HEK293 (cell line): ENCODE measurements around the gene LKAAEAR1.

Experiments used
- BCL11B ChIP-seq: fragments of 450-650 bp; formaldehyde crosslinking; IDR thresholded peaks from 2 replicates; pipeline ENCODE4 v1.5.1; 2016; ENCODE audit warnings: low read depth, missing biosample characterization, missing genetic modification characterization
- CTCF ChIP-seq: fragments of 450-650 bp; formaldehyde crosslinking; IDR thresholded peaks from 2 replicates; pipeline ENCODE4 v1.5.1; 2016; ENCODE audit warnings: missing biosample characterization, missing genetic modification characterization
- HOXA7 ChIP-seq: sonication (generic); formaldehyde crosslinking; IDR thresholded peaks from 2 replicates; pipeline ENCODE4 v1.8.1; 2022; ENCODE audit warnings: missing genetic modification reagents, borderline replicate concordance
- PRDM4 ChIP-seq: fragments of 450-650 bp; formaldehyde crosslinking; IDR thresholded peaks from 2 replicates; pipeline ENCODE4 v1.5.1; 2017; ENCODE audit warnings: missing biosample characterization, missing genetic modification characterization
- REPIN1 ChIP-seq: fragments of 450-650 bp; formaldehyde crosslinking; IDR thresholded peaks from 2 replicates; pipeline ENCODE4 v1.5.1; 2017; ENCODE audit warnings: missing biosample characterization, missing genetic modification characterization, low read depth
- REST ChIP-seq: fragments of 450-650 bp; formaldehyde crosslinking; IDR thresholded peaks from 2 replicates; pipeline ENCODE4 v1.5.1; 2016; ENCODE audit warnings: missing biosample characterization, missing genetic modification characterization
- TRIM28 ChIP-seq: IDR thresholded peaks from 2 replicates; pipeline ENCODE4 v1.6.1; 2011; ENCODE audit warnings: low read length, control low read depth, borderline replicate concordance
- TSHZ1 ChIP-seq: fragments of 450-650 bp; formaldehyde crosslinking; IDR thresholded peaks from 2 replicates; pipeline ENCODE4 v1.5.1; 2016; ENCODE audit warnings: missing biosample characterization, missing genetic modification characterization, borderline replicate concordance
- ZBTB20 ChIP-seq: fragments of 450-650 bp; formaldehyde crosslinking; IDR thresholded peaks from 2 replicates; pipeline ENCODE4 v1.5.1; 2016; ENCODE audit warnings: missing biosample characterization, missing genetic modification characterization
- ZNF239 ChIP-seq: fragments of 450-650 bp; formaldehyde crosslinking; IDR thresholded peaks from 2 replicates; pipeline ENCODE4 v1.5.1; 2016; ENCODE audit warnings: missing biosample characterization, missing genetic modification characterization
- ZNF274 ChIP-seq, 2 experiments: fragments of 200-500 bp in 1 of 2; fragments of 450-650 bp in 1 of 2; sonication (Bioruptor generic) in 1 of 2; formaldehyde crosslinking in 1 of 2; IDR thresholded peaks; 2 replicates each; pipeline versions ENCODE4 v1.5.1 to v1.6.1; 2014 to 2016; ENCODE audit warnings: borderline replicate concordance in 1 of 2, inconsistent platforms in 1 of 2, low read length in 1 of 2, missing biosample characterization in 1 of 2, missing genetic modification characterization in 1 of 2
- ZNF366 ChIP-seq: fragments of 450-650 bp; formaldehyde crosslinking; conservative IDR thresholded peaks from 2 replicates; pipeline ENCODE4 v1.5.1; 2016; ENCODE audit warnings: missing biosample characterization, missing genetic modification characterization
- ZNF610 ChIP-seq: fragments of 450-650 bp; formaldehyde crosslinking; IDR thresholded peaks from 2 replicates; pipeline ENCODE4 v1.5.1; 2016; ENCODE audit warnings: missing biosample characterization, missing genetic modification characterization, borderline replicate concordance
- ZNF747 ChIP-seq: fragments of 450-650 bp; formaldehyde crosslinking; IDR thresholded peaks from 2 replicates; pipeline ENCODE4 v1.5.1; 2016; ENCODE audit warnings: missing biosample characterization, missing genetic modification characterization

- TF ChIP-seq TSHZ1: no peak
- peak; percentile 12; the same call in 1 of the 2 replicates for TF ChIP-seq CTCF
- TF ChIP-seq TRIM28: no peak
- TF ChIP-seq ZNF747 (tag by site-specific recombination): no peak
- no peak for TF ChIP-seq REST (tag by site-specific recombination)
- no peak for TF ChIP-seq ZNF274 (IDR thresholded peaks at IDR 0.05; ENCODE audit: low read length)
- TF ChIP-seq ZNF274 (tag by site-specific recombination; IDR thresholded peaks at IDR 0.05; ENCODE audit: borderline replicate concordance): no peak
- no peak for TF ChIP-seq BCL11B
- TF ChIP-seq ZNF366 (tag by site-specific recombination): no peak
- TF ChIP-seq REPIN1 (tag by site-specific recombination): no peak
- TF ChIP-seq HOXA7 (CRISPR knock-in tag): no peak
- peak; percentile 26; the same call in 1 of the 2 replicates for TF ChIP-seq ZBTB20
- no peak for TF ChIP-seq ZNF610 (tag by site-specific recombination)
- TF ChIP-seq PRDM4 (tag by site-specific recombination): no peak
- TF ChIP-seq ZNF239 (tag by site-specific recombination): no peak
Observed at GRCh38 chr20:64079273-64080012, 4.8 kb downstream of the LKAAEAR1 start, which contains the start of gene RGS19.
